HG03378 (cell line): Measurements from ENCODE around the gene ATP6V1G2.
"Not testable (repeated sequence)": the region's sequence is repeated elsewhere in the genome, so short reads cannot be mapped to it uniquely, and the experiment has no call there.

Source experiments
- ATAC-seq: cut with Tn5 transposase; IDR thresholded peaks from one replicate; pipeline ENCODE4 v1.9.1; 2021; ENCODE audit warnings: mild to moderate bottlenecking, moderate library complexity; ENCODE audit not compliant: unreplicated experiment

The ATP6V1G2 gene

DNA sequence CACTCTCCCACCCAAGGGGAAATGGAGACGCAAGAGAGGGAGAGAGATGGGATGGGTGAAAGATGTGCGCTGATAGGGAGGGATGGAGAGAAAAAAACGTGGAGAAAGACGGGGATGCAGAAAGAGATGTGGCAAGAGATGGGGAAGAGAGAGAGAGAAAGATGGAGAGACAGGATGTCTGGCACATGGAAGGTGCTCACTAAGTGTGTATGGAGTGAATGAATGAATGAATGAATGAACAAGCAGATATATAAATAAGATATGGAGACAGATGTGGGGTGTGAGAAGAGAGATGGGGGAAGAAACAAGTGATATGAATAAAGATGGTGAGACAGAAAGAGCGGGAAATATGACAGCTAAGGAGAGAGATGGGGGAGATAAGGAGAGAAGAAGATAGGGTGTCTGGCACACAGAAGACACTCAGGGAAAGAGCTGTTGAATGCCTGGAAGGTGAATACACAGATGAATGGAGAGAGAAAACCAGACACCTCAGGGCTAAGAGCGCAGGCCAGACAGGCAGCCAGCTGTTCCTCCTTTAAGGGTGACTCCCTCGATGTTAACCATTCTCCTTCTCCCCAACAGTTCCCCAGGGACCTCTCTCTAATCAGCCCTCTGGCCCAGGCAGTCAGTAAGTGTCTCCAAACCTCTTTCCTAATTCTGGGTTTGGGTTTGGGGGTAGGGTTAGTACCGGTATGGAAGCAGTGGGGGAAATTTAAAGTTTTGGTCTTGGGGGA lies 29.7 kb upstream of the ATP6V1G2 start:
- ATAC-seq, result no peak

DNA sequence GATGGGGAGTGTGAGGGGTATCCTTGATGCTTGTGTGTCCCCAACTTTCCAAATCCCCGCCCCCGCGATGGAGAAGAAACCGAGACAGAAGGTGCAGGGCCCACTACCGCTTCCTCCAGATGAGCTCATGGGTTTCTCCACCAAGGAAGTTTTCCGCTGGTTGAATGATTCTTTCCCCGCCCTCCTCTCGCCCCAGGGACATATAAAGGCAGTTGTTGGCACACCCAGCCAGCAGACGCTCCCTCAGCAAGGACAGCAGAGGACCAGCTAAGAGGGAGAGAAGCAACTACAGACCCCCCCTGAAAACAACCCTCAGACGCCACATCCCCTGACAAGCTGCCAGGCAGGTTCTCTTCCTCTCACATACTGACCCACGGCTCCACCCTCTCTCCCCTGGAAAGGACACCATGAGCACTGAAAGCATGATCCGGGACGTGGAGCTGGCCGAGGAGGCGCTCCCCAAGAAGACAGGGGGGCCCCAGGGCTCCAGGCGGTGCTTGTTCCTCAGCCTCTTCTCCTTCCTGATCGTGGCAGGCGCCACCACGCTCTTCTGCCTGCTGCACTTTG lies 29.0 kb upstream of the ATP6V1G2 start, which contains the start of gene TNF:
TSS of gene TNF (plus strand) at position 231 of the 567 bp plus-strand sequence. CDS start at position 408, 177 bp downstream.
- ATAC-seq, result no peak

DNA sequence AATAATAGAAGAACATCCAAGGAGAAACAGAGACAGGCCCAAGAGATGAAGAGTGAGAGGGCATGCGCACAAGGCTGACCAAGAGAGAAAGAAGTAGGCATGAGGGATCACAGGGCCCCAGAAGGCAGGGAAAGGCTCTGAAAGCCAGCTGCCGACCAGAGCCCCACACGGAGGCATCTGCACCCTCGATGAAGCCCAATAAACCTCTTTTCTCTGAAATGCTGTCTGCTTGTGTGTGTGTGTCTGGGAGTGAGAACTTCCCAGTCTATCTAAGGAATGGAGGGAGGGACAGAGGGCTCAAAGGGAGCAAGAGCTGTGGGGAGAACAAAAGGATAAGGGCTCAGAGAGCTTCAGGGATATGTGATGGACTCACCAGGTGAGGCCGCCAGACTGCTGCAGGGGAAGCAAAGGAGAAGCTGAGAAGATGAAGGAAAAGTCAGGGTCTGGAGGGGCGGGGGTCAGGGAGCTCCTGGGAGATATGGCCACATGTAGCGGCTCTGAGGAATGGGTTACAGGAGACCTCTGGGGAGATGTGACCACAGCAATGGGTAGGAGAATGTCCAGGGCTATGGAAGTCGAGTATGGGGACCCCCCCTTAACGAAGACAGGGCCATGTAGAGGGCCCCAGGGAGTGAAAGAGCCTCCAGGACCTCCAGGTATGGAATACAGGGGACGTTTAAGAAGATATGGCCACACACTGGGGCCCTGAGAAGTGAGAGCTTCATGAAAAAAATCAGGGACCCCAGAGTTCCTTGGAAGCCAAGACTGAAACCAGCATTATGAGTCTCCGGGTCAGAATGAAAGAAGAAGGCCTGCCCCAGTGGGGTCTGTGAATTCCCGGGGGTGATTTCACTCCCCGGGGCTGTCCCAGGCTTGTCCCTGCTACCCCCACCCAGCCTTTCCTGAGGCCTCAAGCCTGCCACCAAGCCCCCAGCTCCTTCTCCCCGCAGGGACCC lies 28.0 kb upstream of the ATP6V1G2 start:
- ATAC-seq, result no peak

GRCh38 chr6:31573239-31574105 lies 27.1 kb upstream of the ATP6V1G2 start:
- no peak for ATAC-seq

- peak; percentile 26 for ATAC-seq
Measured at GRCh38 chr6:31572041-31572911, 25.9 kb upstream of the ATP6V1G2 start, which contains the start of gene LTA. TSS of gene LTA (plus strand) at chr6:31572289. CDS start at chr6:31572743, 454 bp downstream.

- ATAC-seq, result no peak
Measured at GRCh38 chr6:31569861-31570536, 23.6 kb upstream of the ATP6V1G2 start.

DNA sequence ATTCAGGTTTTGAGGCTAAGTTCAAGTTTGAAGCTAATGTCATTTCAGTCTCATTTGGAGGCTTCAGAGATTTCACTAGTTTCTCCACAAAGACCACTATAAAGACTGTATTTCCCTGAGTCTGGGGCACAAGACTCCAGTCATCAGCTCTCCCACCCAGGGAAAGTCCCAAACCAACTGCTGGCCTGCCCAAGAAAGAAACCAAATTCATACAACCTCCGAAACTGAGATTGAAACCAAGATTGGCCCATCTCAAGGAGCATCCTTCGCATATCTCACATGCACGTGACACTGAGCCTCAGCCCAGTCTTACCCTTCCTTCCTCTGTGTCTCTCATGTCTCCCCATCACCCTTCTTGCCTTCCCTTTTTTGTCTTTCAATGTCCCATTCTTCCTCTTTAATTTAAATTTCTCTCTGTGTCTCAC lies 22.1 kb upstream of the ATP6V1G2 start:
- peak; percentile 54 for ATAC-seq

DNA sequence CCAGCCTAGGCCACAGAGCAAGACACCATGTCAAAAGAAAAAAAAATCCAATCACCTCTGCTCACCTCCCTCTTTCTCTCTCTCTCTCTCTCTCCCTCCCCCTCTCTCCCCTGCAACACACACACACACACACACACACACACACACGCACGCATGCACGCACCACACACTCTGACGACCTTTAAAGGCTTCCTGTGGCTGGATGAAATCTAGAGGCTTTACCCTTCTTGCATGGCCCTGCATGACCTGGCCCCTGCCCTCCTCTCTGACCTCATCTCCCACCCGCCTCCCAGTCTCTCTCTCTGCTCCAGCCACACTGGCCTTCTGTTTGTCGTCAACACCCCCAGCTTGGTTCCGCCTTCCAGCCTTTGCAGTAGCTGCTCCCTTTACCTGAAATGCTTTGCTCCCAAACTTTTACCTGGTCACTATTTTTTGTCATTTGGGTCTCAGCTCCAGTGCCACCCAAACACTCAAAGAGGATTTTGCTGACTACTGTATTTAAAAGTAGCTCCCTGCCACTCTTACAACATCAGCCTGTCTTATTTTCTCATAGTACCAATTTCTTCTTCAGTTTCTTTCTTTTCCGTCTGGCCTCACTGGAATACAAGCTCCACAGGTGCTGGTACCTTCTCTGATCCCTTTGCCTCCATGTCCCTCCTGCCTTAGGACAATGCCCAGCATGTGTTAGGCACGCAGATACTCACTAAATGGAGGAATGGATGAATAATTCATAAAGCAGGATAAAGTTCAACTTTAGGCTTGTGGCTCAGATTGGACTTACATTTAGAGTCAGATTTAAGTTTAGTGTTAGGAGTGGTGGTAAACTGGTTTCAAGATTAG lies 21.3 kb upstream of the ATP6V1G2 start:
- no peak for ATAC-seq

- no peak for ATAC-seq
Measured at GRCh38 chr6:31560697-31561058, 14.3 kb upstream of the ATP6V1G2 start.

DNA sequence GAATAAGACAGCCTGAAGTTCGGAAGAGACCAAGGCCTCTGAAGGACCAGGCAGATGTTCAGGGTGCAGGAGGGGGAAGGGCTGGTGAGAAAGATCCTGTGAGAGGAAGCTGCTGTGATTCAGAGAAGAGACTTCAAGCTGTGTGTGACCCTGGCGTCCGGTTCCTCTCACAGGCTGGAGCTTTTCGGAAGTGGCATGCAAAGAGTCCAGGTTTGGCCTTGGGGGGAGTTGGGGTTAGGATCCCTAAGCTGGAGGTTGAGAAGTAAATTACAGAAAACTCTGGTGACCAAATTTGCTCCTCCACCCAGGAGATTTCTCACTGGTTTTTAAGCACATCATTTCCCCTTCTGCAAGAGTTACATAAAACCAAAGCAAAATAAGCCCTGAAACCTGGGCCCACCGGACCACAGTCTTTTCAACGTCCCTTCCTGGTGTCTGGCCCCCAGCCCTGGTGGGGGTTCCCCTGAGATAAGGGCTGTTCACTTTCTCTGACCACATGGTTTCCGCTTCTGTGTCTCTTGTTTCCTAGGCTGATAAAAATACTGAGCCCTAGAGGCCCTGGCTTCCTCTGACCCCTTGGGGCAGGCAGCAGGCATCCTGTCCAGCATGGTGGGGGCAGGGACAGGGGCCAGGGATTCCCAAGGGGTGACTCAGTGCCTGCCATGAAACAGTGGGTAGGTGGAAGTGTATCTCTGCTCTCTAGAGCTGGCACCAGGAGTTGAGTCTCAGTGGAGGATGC lies 13.7 kb upstream of the ATP6V1G2 start:
- peak; percentile 60 for ATAC-seq

DNA sequence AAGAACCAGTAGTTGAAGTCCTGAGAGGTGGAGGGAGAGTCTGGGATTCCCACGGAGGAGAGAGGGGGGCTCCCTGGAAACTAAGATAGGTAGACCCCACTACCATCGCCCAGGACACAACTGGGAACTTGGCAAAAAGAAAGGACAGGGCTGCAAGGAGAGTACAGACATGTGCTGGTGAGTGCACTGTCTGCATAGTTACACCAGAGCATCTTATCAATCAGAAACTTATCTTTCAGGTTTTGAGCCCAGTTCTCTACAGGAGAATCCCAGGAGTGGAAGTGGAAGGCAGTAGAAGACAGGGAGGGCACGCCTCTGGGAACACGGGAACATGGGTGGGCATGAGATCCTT lies 13.2 kb upstream of the ATP6V1G2 start:
- ATAC-seq, result no peak

- ATAC-seq, result no peak
Measured at GRCh38 chr6:31558631-31559500, 12.5 kb upstream of the ATP6V1G2 start.

GRCh38 chr6:31558318-31558625 lies 11.9 kb upstream of the ATP6V1G2 start:
- no peak for ATAC-seq

DNA sequence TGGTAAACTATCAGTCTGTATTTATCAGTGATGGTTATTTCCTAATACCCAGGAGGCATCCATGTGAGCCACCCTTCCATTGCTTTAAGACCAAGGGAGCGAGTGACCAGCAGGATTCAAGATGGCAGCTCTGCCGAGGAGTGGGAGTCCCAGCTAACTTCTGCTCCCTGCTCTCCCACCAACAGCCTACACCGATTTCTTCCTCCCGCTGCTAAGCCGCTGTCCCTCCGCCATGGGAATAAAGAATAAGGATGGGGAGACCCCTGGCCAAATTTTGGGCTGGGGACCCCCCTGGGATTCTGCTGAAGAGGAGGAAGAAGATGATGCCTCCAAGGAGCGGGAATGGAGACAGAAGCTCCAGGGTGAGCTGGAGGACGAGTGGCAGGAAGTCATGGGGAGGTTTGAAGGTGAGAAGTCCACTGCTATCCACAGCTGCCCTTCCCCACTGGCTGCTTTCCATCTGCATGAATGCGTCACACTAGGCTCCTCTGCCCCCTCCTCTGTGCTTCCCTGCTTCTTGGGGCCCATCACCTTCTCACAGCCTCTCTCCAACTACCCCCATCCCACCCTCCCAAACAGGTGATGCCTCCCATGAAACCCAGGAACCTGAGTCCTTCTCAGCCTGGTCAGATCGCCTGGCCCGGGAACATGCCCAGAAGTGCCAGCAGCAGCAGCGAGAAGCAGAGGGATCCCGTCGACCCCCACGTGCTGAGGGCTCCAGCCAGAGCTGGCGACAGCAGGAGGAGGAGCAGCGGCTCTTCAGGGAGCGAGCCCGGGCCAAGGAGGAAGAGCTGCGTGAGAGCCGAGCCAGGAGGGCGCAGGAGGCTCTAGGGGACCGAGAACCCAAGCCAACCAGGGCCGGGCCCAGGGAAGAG lies 11.3 kb upstream of the ATP6V1G2 start:
- ATAC-seq, result no peak

- ATAC-seq, result no peak
Measured at GRCh38 chr6:31556307-31556706, 9.9 kb upstream of the ATP6V1G2 start.

DNA sequence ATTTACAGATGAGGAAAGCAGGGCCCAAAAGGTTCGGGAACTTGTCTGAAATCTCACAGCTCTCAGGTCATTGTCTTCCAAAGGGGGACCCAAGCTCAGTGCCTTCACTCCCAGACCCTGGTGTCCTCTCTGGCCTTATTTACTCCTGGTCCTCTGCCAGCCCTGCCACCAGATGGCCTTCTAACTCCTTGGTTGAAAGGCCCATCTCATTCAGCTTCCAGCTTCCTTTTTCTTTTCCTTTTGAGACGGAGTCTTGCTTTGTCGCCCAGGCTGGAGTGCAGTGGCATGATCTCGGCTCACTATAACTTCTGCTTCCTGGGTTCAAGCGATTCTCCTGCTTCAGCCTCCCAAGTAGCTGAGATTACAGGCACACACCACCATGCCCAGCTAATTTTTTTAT lies 5.0 kb upstream of the ATP6V1G2 start:
- not testable (repeated sequence) for ATAC-seq
